Cardiac fibroblast (primary cell): ENCODE measurements around the gene MAST2.
"Not testable (repeated sequence)": the region's sequence is repeated elsewhere in the genome, so short reads cannot be mapped to it uniquely, and the experiment has no call there.

ENCODE experiments used
- DNase-seq, 2 donors: peaks; one replicate each; pipeline versions ENCODE4 v3.0.0 to v3.0.0-alpha.2; 2010; ENCODE audit warnings: low read depth in 2 of 2
- H3K4me3 ChIP-seq, 2 donors: replicated peaks in 1 of 2; 1 replicate in 1 of 2; 2 replicates in 1 of 2; pipeline ENCODE4 v1.5.1; 2011; ENCODE audit warnings: low read depth in 2 of 2, low read length in 2 of 2, mild to moderate bottlenecking in 2 of 2, moderate library complexity in 1 of 2
- TF ChIP-seq, protein P1 (sequence below): IDR thresholded peaks from one replicate; pipeline ENCODE4 v1.5.1; 2011; ENCODE audit warnings: low read depth, mild to moderate bottlenecking, low read length, inconsistent platforms

Gene MAST2

DNA sequence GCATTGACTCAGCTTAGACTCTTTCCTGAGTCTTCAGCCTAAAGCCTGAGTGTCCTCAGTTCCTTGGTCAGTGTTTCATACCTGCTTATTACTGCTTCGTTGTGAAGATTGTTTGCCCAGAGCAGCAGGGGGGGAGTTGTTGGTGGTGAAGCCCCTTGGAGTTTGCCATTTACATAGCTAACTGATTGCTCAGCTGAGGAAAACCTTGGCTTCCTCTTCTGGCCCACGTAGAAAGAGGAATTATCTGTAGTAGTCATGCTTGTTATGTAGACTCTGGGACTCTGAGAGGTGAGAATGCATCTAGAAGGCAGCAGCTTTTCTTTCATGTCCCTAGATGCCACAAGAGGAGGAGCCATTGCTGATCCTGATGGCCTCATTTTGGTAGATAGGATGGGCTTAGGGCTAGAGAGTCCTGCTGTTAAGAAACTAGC, 125.9 kb downstream of the MAST2 start:
- TF ChIP-seq, protein P1, sequence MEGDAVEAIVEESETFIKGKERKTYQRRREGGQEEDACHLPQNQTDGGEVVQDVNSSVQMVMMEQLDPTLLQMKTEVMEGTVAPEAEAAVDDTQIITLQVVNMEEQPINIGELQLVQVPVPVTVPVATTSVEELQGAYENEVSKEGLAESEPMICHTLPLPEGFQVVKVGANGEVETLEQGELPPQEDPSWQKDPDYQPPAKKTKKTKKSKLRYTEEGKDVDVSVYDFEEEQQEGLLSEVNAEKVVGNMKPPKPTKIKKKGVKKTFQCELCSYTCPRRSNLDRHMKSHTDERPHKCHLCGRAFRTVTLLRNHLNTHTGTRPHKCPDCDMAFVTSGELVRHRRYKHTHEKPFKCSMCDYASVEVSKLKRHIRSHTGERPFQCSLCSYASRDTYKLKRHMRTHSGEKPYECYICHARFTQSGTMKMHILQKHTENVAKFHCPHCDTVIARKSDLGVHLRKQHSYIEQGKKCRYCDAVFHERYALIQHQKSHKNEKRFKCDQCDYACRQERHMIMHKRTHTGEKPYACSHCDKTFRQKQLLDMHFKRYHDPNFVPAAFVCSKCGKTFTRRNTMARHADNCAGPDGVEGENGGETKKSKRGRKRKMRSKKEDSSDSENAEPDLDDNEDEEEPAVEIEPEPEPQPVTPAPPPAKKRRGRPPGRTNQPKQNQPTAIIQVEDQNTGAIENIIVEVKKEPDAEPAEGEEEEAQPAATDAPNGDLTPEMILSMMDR, result no peak
- H3K4me3 ChIP-seq, result no peak overlapping the region
- DNase-seq, result peak; percentile 50 to 82

DNA sequence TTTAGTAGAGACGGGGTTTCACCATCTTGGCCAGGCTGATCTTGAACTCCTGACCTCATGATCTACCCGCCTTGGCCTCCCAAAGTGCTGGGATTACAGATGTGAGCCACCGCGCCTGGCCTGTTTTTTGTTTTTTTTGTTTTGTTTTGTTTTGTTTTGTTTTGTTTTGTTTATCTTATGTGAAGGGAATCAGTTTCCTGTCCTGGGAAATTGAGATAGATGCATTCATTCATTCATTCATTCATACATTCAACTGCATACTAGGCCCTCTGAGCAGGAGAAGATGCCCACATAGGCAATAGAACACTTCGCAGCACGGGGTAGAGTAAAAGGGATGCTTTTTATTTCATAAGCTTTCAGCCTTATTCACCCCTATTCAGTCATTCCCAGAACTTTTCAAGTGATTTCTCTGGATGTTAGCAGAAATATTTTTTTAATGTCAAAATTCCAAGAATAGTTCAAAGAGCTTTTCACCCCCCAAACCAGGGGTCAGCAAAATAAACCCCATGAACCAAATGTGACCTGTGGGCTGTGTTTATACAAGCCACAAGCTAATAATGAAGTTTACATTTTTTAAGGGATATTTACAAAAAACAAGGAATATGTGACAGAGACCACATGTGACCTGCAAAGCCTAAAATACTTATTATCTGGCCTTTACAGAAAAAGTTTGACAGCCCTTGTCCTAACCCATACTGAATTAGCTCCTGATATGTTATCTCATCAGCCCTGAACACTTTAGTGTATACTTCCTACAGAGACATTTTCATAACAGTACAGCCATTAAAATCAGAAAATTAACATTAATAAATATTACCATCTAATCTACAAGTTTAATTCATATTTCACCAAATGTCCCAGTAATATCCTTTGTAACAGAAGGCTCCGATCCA, 127.1 kb downstream of the MAST2 start:
- no peak for DNase-seq
- TF ChIP-seq, protein P1, result no peak
- H3K4me3 ChIP-seq, result no peak overlapping the region

DNA sequence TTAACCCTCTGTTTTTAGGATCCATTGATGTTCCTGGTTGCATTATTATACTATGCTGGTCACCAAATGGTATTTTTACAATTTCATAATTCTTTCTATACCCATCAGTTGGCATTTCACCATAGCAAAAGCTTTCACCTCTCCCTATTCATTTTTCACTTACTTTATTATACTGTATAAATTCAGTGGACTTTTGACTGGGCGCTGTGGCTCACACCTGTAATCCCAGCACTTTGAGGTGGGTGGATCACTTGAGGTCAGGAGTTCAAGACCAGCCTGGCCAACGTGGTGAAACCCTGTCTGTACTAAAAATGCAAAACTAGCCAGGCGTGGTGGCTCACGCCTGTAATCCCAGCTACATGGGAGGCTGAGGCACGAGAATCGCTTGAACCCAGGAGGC, 128.8 kb downstream of the MAST2 start:
- not testable (repeated sequence) for DNase-seq, H3K4me3 ChIP-seq

DNA sequence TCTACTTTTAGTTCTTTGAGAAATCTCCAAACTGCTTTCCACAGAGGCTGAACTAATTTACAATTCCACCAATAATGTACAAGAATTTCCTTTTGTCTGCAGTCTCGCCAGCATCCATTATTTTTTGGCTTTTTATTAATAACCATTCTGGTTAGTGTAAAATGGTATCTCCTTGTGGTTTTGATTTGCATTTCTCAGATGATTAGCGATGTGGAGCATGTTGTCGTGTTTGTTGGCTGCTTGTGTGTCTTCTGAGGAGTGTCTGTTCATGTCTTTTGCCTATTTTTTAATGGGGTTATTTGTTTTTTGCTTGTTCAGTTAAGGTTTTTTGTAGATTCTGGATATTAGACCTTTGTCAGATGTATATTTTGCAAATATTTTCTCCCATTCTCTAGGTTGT, 131.5 kb downstream of the MAST2 start:
- no peak overlapping the region for H3K4me3 ChIP-seq
- DNase-seq, result no peak
- TF ChIP-seq, protein P1, result no peak

DNA sequence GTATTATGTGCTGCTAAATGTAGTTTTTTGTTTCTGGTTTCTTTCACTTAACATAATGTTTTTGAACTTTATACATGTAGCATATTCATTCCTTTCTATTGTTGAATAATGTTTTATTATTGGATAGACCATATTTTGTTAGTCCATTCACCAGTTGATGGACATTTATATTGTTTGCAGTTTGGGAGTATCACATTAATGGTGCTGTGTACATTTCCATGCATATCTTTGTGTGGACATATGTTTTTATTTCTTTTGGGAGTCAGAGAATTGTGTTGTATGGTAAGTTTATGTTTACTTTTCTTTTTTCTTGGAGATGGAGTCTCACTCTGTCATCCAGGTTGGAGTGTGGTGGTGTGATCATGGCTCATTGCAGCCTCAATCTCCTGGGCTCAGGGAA, 134.6 kb downstream of the MAST2 start:
- no peak for DNase-seq
- TF ChIP-seq, protein P1, result no peak
- H3K4me3 ChIP-seq, result no peak overlapping the region

DNA sequence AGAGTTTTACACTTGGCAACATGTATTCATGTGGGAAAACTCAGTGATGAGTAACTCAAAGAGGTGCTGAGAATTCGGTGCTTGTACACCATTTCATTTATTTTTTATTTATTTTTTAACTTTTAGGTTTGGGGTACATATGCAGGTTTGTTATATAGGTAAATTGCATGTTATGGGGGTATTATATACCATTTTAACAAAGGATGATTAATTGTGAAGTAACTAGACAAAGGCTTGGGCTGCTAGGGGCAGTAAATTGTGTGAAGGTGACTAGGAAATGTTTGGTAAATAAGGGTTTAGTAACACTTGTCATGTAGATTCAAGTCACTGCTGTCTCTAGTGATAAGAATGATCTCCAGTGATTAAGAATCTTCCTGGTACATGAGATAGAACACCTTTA, 139.0 kb downstream of the MAST2 start:
- TF ChIP-seq, protein P1, result no peak
- no peak overlapping the region for H3K4me3 ChIP-seq
- DNase-seq, result no peak

DNA sequence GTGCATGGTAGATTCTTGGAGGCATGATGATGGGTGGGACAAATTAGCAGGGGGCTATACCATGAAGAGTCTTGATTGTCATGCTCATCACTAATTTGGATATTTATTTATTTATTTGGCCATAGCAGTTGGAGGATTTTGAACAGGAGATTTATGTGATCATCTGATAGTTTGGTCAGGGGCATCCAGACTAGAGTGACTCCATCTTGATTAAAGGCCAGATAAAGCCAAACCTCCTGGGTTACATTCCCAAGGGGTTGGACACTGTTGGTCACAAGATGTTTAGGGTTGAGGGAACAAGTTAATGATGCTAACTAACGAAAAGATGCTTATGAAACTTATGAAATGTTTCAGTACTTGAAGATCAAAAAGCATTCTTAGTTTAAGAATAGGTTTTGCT, 139.8 kb downstream of the MAST2 start:
- TF ChIP-seq, protein P1, result no peak
- H3K4me3 ChIP-seq, result no peak overlapping the region
- DNase-seq, result no peak
